HEK293 (cell line): ENCODE data around the gene UCKL1.

Experiments
- BCL11B ChIP-seq: fragments of 450-650 bp; formaldehyde crosslinking; IDR thresholded peaks from 2 replicates; pipeline ENCODE4 v1.5.1; 2016; ENCODE audit warnings: low read depth, missing biosample characterization, missing genetic modification characterization
- EGR2 ChIP-seq: fragments of 450-650 bp; formaldehyde crosslinking; IDR thresholded peaks from 2 replicates; pipeline ENCODE4 v1.5.1; 2016; ENCODE audit warnings: low read depth, missing biosample characterization, missing genetic modification characterization
- GLIS2 ChIP-seq: fragments of 450-650 bp; formaldehyde crosslinking; IDR thresholded peaks from 2 replicates; pipeline ENCODE4 v1.5.1; 2016; ENCODE audit warnings: missing biosample characterization, missing genetic modification characterization
- HIC1 ChIP-seq: fragments of 450-650 bp; formaldehyde crosslinking; IDR thresholded peaks from 2 replicates; pipeline ENCODE4 v1.5.1; 2016; ENCODE audit warnings: missing biosample characterization, missing genetic modification characterization
- KLF16 ChIP-seq: fragments of 450-650 bp; formaldehyde crosslinking; IDR thresholded peaks from 2 replicates; pipeline ENCODE4 v1.5.1; 2017; ENCODE audit warnings: missing biosample characterization, missing genetic modification characterization
- SALL2 ChIP-seq: fragments of 450-650 bp; formaldehyde crosslinking; IDR thresholded peaks from 2 replicates; pipeline ENCODE4 v1.5.0; 2017; ENCODE audit warnings: missing biosample characterization, mild to moderate bottlenecking, missing genetic modification characterization, borderline replicate concordance
- TRIM28 ChIP-seq: IDR thresholded peaks from 2 replicates; pipeline ENCODE4 v1.6.1; 2011; ENCODE audit warnings: low read length, control low read depth, borderline replicate concordance
- ZBTB1 ChIP-seq: fragments of 450-650 bp; formaldehyde crosslinking; IDR thresholded peaks from 2 replicates; pipeline ENCODE4 v1.5.1; 2016; ENCODE audit warnings: missing biosample characterization, missing genetic modification characterization
- ZBTB26 ChIP-seq: fragments of 450-650 bp; formaldehyde crosslinking; optimal IDR thresholded peaks from 2 replicates; pipeline ENCODE3; 2016; ENCODE audit warnings: missing biosample characterization, mild to moderate bottlenecking, missing genetic modification characterization
- ZFP37 ChIP-seq: fragments of 450-650 bp; formaldehyde crosslinking; IDR thresholded peaks from 2 replicates; pipeline ENCODE4 v1.5.1; 2016; ENCODE audit warnings: missing biosample characterization, missing genetic modification characterization
- ZNF132 ChIP-seq: fragments of 450-650 bp; formaldehyde crosslinking; IDR thresholded peaks from 2 replicates; pipeline ENCODE4 v1.5.1; 2017; ENCODE audit warnings: missing biosample characterization, missing genetic modification characterization, borderline replicate concordance
- ZNF140 ChIP-seq: fragments of 450-650 bp; formaldehyde crosslinking; IDR thresholded peaks from 2 replicates; pipeline ENCODE4 v1.5.1; 2016; ENCODE audit warnings: missing biosample characterization, missing genetic modification characterization
- ZNF155 ChIP-seq: fragments of 450-650 bp; formaldehyde crosslinking; IDR thresholded peaks from 2 replicates; pipeline ENCODE4 v1.5.1; 2016; ENCODE audit warnings: missing biosample characterization, missing genetic modification characterization
- ZNF184 ChIP-seq: fragments of 450-650 bp; IDR thresholded peaks from 2 replicates; pipeline ENCODE4 v1.5.1; 2018; ENCODE audit warnings: missing biosample characterization, mild to moderate bottlenecking, missing genetic modification characterization
- ZNF24 ChIP-seq: fragments of 450-650 bp; formaldehyde crosslinking; IDR thresholded peaks from 2 replicates; pipeline ENCODE4 v1.5.1; 2016; ENCODE audit warnings: missing biosample characterization, missing genetic modification characterization
- ZNF311 ChIP-seq: fragments of 450-650 bp; formaldehyde crosslinking; IDR thresholded peaks from 2 replicates; pipeline ENCODE4 v1.5.1; 2017; ENCODE audit warnings: missing biosample characterization, missing genetic modification characterization, borderline replicate concordance
- ZNF335 ChIP-seq: fragments of 450-650 bp; formaldehyde crosslinking; conservative IDR thresholded peaks from 2 replicates; pipeline ENCODE4 v1.5.1; 2016; ENCODE audit warnings: missing biosample characterization, missing genetic modification characterization
- ZNF366 ChIP-seq: fragments of 450-650 bp; formaldehyde crosslinking; conservative IDR thresholded peaks from 2 replicates; pipeline ENCODE4 v1.5.1; 2016; ENCODE audit warnings: missing biosample characterization, missing genetic modification characterization
- ZNF560 ChIP-seq: fragments of 450-650 bp; formaldehyde crosslinking; IDR thresholded peaks from 2 replicates; pipeline ENCODE4 v1.5.1; 2017; ENCODE audit warnings: missing biosample characterization, missing genetic modification characterization, borderline replicate concordance
- ZNF600 ChIP-seq: fragments of 450-650 bp; formaldehyde crosslinking; IDR thresholded peaks from 2 replicates; pipeline ENCODE4 v1.5.1; 2016; ENCODE audit warnings: missing biosample characterization, missing genetic modification characterization
- ZNF623 ChIP-seq: fragments of 450-650 bp; formaldehyde crosslinking; IDR thresholded peaks from 2 replicates; pipeline ENCODE4 v1.5.1; 2016; ENCODE audit warnings: missing biosample characterization, missing genetic modification characterization
- ZNF629 ChIP-seq: fragments of 450-650 bp; formaldehyde crosslinking; IDR thresholded peaks from 2 replicates; pipeline ENCODE4 v1.5.1; 2017; ENCODE audit warnings: missing biosample characterization, missing genetic modification characterization
- ZNF660 ChIP-seq: fragments of 450-650 bp; IDR thresholded peaks from 2 replicates; pipeline ENCODE4 v1.5.1; 2018; ENCODE audit warnings: missing biosample characterization, mild to moderate bottlenecking, missing genetic modification characterization
- ZNF704 ChIP-seq: fragments of 450-650 bp; formaldehyde crosslinking; IDR thresholded peaks from 2 replicates; pipeline ENCODE4 v1.5.1; 2016; ENCODE audit warnings: missing biosample characterization, missing genetic modification characterization
- ZNF707 ChIP-seq: fragments of 450-650 bp; formaldehyde crosslinking; IDR thresholded peaks from 2 replicates; pipeline ENCODE4 v1.5.1; 2016; ENCODE audit warnings: missing biosample characterization, missing genetic modification characterization
- ZNF776 ChIP-seq: fragments of 450-650 bp; formaldehyde crosslinking; IDR thresholded peaks from 2 replicates; pipeline ENCODE4 v1.5.0; 2017; ENCODE audit warnings: missing biosample characterization, missing genetic modification characterization, borderline replicate concordance
- TF ChIP-seq, protein P1 (sequence below): fragments of 450-650 bp; formaldehyde crosslinking; IDR thresholded peaks from 2 replicates; pipeline ENCODE4 v1.5.1; 2016; ENCODE audit warnings: missing biosample characterization, missing genetic modification characterization
- TF ChIP-seq, protein P2 (sequence below): fragments of 450-650 bp; formaldehyde crosslinking; IDR thresholded peaks from 2 replicates; pipeline ENCODE4 v1.5.1; 2016; ENCODE audit warnings: missing biosample characterization, missing genetic modification characterization
- TF ChIP-seq, protein P3 (sequence below): fragments of 450-650 bp; formaldehyde crosslinking; IDR thresholded peaks from 2 replicates; pipeline ENCODE4 v1.5.1; 2017; ENCODE audit warnings: missing biosample characterization, missing genetic modification characterization

Gene UCKL1

GRCh38 chr20:63969838-63970713 lies 13.9 kb upstream of the UCKL1 start, which contains the start of gene ZNF512B (continued):
- TF ChIP-seq, protein P1, sequence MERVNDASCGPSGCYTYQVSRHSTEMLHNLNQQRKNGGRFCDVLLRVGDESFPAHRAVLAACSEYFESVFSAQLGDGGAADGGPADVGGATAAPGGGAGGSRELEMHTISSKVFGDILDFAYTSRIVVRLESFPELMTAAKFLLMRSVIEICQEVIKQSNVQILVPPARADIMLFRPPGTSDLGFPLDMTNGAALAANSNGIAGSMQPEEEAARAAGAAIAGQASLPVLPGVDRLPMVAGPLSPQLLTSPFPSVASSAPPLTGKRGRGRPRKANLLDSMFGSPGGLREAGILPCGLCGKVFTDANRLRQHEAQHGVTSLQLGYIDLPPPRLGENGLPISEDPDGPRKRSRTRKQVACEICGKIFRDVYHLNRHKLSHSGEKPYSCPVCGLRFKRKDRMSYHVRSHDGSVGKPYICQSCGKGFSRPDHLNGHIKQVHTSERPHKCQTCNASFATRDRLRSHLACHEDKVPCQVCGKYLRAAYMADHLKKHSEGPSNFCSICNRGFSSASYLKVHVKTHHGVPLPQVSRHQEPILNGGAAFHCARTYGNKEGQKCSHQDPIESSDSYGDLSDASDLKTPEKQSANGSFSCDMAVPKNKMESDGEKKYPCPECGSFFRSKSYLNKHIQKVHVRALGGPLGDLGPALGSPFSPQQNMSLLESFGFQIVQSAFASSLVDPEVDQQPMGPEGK (tag by site-specific recombination), result peak; percentile 66
- TF ChIP-seq TRIM28, result no peak
- TF ChIP-seq, protein P2, sequence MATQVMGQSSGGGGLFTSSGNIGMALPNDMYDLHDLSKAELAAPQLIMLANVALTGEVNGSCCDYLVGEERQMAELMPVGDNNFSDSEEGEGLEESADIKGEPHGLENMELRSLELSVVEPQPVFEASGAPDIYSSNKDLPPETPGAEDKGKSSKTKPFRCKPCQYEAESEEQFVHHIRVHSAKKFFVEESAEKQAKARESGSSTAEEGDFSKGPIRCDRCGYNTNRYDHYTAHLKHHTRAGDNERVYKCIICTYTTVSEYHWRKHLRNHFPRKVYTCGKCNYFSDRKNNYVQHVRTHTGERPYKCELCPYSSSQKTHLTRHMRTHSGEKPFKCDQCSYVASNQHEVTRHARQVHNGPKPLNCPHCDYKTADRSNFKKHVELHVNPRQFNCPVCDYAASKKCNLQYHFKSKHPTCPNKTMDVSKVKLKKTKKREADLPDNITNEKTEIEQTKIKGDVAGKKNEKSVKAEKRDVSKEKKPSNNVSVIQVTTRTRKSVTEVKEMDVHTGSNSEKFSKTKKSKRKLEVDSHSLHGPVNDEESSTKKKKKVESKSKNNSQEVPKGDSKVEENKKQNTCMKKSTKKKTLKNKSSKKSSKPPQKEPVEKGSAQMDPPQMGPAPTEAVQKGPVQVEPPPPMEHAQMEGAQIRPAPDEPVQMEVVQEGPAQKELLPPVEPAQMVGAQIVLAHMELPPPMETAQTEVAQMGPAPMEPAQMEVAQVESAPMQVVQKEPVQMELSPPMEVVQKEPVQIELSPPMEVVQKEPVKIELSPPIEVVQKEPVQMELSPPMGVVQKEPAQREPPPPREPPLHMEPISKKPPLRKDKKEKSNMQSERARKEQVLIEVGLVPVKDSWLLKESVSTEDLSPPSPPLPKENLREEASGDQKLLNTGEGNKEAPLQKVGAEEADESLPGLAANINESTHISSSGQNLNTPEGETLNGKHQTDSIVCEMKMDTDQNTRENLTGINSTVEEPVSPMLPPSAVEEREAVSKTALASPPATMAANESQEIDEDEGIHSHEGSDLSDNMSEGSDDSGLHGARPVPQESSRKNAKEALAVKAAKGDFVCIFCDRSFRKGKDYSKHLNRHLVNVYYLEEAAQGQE, result no peak
- peak; percentile 45; the same call in 1 of the 2 replicates for TF ChIP-seq ZNF600 (tag by site-specific recombination)
- peak; percentile 54 for TF ChIP-seq ZBTB26 (tag by site-specific recombination)
- TF ChIP-seq ZNF629 (tag by site-specific recombination), result no peak
- TF ChIP-seq ZNF311, result no peak
- TF ChIP-seq ZNF335 (tag by site-specific recombination), result peak; percentile 68
- TF ChIP-seq ZFP37, result no peak
- no peak for TF ChIP-seq ZNF132 (tag by site-specific recombination)
- TF ChIP-seq ZNF776 (tag by site-specific recombination), result no peak
- no peak for TF ChIP-seq ZNF24 (tag by site-specific recombination)
- TF ChIP-seq, protein P3, sequence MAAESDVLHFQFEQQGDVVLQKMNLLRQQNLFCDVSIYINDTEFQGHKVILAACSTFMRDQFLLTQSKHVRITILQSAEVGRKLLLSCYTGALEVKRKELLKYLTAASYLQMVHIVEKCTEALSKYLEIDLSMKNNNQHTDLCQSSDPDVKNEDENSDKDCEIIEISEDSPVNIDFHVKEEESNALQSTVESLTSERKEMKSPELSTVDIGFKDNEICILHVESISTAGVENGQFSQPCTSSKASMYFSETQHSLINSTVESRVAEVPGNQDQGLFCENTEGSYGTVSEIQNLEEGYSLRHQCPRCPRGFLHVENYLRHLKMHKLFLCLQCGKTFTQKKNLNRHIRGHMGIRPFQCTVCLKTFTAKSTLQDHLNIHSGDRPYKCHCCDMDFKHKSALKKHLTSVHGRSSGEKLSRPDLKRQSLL, result no peak
- no peak for TF ChIP-seq ZNF704 (tag by site-specific recombination)
- TF ChIP-seq KLF16 (tag by site-specific recombination), result 0 out of 2 replicates have a peak, but pooled peaks have one; percentile 47
- no peak for TF ChIP-seq ZBTB1 (tag by site-specific recombination)
- no peak for TF ChIP-seq EGR2
- TF ChIP-seq BCL11B (tag by site-specific recombination), result peak; percentile 97
- TF ChIP-seq SALL2, result no peak
- no peak for TF ChIP-seq ZNF623 (tag by site-specific recombination)
- no peak for TF ChIP-seq ZNF707 (tag by site-specific recombination)
- no peak for TF ChIP-seq ZNF140 (tag by site-specific recombination)
- peak; percentile 75 for TF ChIP-seq HIC1 (tag by site-specific recombination)
- TF ChIP-seq ZNF560 (tag by site-specific recombination), result no peak
- no peak for TF ChIP-seq ZNF184
- TF ChIP-seq ZNF366 (tag by site-specific recombination), result no peak
- no peak for TF ChIP-seq ZNF155 (tag by site-specific recombination)
- TF ChIP-seq GLIS2, result peak; percentile 84
- TF ChIP-seq ZNF660 (tag by site-specific recombination), result no peak
